Omental fat pad (tissue), 4 donors: Measurements from ENCODE around the gene CPE. TPM values are rescaled to one million over a fixed set of nuclear protein-coding genes. Genes with fewer than 3 reads are reported as not detected.

ENCODE experiments used
- ATAC-seq: fragments of 150-250 bp; one replicate; pipeline ENCODE4 v1.9.1; 2016; ENCODE audit warnings: mild to moderate bottlenecking, moderate library complexity; ENCODE audit not compliant: low FRiP score
- DNase-seq: peaks from one replicate; pipeline ENCODE4 v3.0.0-alpha.2; 2019; ENCODE audit warnings: low spot score
- CTCF ChIP-seq, 3 donors: fragments of 450-650 bp; IDR thresholded peaks; one replicate each; pipeline ENCODE4 v1.5.1; 2016 to 2017; ENCODE audit warnings: antibody characterized with exemption in 3 of 3, mild to moderate bottlenecking in 3 of 3, moderate library complexity in 2 of 3
- total RNA-seq, 4 donors: library from RNA; depleted of rRNA; stranded (reverse); fragments of >200 nt; gene quantifications; one replicate each; pipeline ENCODE4 v1.1.0, GENCODE V29; 2016

CPE gene
- total RNA-seq, 4 donors from 2014 or later = 102 to 224 (median 135) TPM

GRCh38 chr4:165384598-165384997, 5.8 kb downstream of the CPE start:
- ATAC-seq (no peak), DNase-seq (no peak)
- TF ChIP-seq CTCF (IDR thresholded peaks at IDR 0.05) = no peak

- no peak for TF ChIP-seq CTCF (IDR thresholded peaks at IDR 0.05)
Observed at GRCh38 chr4:165385126-165385525, 6.3 kb downstream of the CPE start.

GRCh38 chr4:165386328-165386727, 7.5 kb downstream of the CPE start:
- no peak for TF ChIP-seq CTCF (IDR thresholded peaks at IDR 0.05)
- DNase-seq = no peak
- ATAC-seq = no peak

More at GRCh38 chr4:165385126-165385525, 6.3 kb downstream of the CPE start:
- ATAC-seq (no peak), DNase-seq (no peak)

GRCh38 chr4:165388756-165389155, 9.9 kb downstream of the CPE start:
- DNase-seq (no peak), ATAC-seq (no peak)
- no peak for TF ChIP-seq CTCF (IDR thresholded peaks at IDR 0.05)

- DNase-seq (no peak), ATAC-seq (no peak)
- no peak for TF ChIP-seq CTCF (IDR thresholded peaks at IDR 0.05)
Observed at GRCh38 chr4:165393051-165393450, 14.2 kb downstream of the CPE start.

- ATAC-seq (no peak), DNase-seq (no peak)
- no peak for TF ChIP-seq CTCF (IDR thresholded peaks at IDR 0.05)
Observed at GRCh38 chr4:165393704-165394103, 14.9 kb downstream of the CPE start.

- ATAC-seq (peak; percentile 24), DNase-seq (no peak)
- no peak for TF ChIP-seq CTCF (IDR thresholded peaks at IDR 0.05)
Observed at GRCh38 chr4:165394275-165394674, 15.5 kb downstream of the CPE start.
